ENCODE measurements around the gene THPO.
"Not testable (repeated sequence)": the region's sequence is repeated elsewhere in the genome, so short reads cannot be mapped to it uniquely, and the experiment has no call there.

The THPO gene

DNA sequence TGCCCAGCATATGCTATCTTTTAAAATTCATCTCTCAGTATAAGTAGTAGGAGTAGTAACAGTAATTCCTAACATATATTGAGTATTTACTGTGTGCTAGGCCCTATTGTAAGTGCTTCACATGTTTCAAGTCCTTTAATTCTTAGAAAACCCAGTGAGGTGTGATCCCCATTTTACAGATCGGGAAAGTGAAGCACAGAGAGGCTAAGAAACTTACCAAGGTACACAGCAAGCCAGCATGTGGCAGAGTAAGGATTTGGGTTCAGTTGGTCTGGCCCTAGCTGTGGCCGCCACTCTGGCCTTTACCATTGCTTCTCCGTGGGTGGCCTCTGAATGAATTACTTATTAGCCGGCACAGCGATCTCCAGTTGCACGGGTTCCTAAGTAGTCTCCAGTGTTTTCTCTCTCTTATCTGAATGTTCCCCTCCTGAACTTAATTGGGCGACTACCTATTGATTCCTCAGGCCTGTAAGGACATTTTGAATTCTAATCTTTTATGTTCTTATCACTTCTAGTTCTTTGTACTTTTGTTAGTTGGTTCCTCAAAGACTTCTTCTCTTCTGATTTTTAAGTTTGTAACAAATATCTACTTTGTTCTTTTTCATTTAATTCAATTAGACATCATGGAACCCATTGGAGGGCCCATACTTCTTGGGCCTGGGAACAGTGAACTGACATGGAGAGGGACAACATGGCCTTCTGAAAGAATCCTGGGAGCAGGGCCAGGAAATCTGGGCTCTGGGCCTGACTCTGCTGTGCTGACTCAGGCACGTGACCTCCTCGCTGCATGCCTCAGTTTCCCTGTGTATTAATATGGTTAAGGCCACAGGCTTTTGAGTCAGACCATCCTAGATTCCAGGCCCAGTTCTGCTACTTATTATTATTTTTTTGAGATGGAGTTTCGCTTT, 28.2 kb downstream of the THPO start:
- DNase-seq (ENCODE audit: low read depth) = no peak

- DNase-seq (ENCODE audit: low read depth) = no peak
Observed at GRCh38 chr3:184348057-184348382, 30.0 kb downstream of the THPO start.

DNA sequence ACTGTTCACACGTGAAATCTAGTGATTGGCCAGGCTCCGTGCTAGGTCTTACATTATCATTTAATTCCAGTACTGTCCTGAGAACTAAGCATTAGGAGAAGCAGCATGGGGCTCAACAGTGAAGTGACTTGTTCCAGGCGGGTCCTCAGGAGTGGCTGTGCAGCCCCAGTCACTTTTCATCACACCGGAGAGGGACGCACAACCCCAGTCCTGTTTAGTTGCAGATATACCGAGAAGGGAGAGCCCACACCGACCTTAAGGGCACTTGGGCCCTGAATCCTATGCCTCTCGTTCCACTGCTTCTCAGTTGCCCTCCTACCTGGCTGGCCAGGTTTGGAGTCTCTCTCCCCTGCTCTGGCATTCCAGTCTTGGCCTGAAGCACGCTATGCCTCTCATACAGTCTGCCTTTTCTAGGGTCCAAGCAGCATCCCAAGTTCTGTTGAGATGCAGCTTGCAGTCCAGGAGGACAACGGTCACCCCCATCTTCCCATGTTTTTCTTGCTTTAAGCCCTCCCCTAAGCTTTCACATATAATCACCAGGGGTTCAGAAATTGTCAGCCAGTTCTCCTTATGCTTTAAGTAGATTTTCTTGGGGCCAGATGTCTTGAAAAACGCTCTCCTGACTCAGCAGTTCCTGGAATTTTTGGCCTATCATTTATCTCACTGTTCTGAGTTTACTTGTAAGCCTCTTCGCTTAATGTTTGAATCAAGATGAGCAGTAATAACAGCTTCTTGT, 30.5 kb downstream of the THPO start:
- no peak for DNase-seq (ENCODE audit: low read depth)

DNA sequence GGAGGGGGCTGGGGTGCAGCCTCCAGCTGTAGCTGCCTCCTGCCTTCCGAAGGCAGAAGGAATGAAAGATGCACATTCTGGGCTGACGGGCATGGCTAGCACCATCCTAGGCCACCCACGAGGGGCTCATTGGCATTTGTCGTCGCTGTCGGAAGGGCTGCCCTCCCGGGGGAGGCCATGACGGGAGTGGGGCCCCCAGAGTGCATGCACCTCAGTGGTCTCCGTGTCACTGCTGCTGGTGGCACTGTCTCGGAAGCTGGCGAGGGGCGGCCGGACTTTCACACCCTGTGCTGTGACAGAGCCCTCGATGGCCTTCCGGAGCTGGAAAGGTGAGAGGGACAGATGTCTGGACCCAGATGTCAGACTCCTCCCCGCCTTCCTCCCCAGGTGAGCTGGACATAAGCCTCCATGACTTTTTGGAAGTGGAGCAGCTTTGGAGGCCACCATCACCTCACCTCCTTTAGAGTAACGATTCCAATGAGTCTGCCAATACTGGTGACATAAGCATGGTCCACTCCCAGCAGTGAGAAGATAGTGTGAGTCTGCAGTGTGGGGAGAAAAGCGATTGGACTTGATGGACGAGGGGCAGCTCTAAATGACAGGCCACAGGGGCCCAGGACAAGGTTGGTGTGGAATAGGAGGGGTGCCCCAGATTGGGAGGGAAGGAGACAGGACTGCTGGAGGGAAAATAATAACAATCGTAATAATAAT, 31.4 kb downstream of the THPO start:
- no peak for DNase-seq (ENCODE audit: low read depth)

DNA sequence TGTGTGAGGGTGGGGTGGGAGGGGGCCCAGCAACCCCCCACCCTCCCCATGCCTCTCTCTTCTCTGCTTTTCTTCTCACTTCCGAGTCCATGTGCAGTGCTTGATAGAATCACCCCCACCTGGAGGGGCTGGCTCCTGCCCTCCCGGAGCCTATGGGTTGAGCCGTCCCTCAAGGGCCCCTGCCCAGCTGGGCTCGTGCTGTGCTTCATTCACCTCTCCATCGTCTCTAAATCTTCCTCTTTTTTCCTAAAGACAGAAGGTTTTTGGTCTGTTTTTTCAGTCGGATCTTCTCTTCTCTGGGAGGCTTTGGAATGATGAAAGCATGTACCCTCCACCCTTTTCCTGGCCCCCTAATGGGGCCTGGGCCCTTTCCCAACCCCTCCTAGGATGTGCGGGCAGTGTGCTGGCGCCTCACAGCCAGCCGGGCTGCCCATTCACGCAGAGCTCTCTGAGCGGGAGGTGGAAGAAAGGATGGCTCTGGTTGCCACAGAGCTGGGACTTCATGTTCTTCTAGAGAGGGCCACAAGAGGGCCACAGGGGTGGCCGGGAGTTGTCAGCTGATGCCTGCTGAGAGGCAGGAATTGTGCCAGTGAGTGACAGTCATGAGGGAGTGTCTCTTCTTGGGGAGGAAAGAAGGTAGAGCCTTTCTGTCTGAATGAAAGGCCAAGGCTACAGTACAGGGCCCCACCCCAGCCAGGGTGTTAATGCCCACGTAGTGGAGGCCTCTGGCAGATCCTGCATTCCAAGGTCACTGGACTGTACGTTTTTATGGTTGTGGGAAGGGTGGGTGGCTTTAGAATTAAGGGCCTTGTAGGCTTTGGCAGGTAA, 32.5 kb downstream of the THPO start:
- no peak for DNase-seq (ENCODE audit: low read depth)

- DNase-seq (ENCODE audit: low read depth) = no peak
Observed at GRCh38 chr3:184344579-184345316, 33.3 kb downstream of the THPO start.

GRCh38 chr3:184343200-184343876, 34.7 kb downstream of the THPO start:
- DNase-seq (ENCODE audit: low read depth) = no peak

DNA sequence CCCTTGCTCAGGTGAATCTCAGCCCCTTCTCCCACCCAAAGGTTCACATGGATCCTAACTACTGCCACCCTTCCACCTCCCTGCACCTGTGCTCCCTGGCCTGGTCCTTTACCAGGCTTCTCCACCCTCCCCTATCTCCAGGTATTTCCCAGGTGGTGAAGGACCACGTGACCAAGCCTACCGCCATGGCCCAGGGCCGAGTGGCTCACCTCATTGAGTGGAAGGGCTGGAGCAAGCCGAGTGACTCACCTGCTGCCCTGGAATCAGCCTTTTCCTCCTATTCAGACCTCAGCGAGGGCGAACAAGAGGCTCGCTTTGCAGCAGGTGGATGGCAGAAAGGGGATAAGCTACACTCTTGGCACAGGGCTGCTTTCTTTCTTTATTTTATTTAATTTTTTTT, 36.1 kb downstream of the THPO start:
- DNase-seq (ENCODE audit: low read depth) = no peak

- not testable (repeated sequence) for DNase-seq (ENCODE audit: low read depth)
Observed at GRCh38 chr3:184339451-184340135, 38.4 kb downstream of the THPO start.

- DNase-seq (ENCODE audit: low read depth) = no peak
Observed at GRCh38 chr3:184339001-184339400, 39.0 kb downstream of the THPO start.

GRCh38 chr3:184338511-184338945, 39.5 kb downstream of the THPO start:
- DNase-seq (ENCODE audit: low read depth) = no peak

DNA sequence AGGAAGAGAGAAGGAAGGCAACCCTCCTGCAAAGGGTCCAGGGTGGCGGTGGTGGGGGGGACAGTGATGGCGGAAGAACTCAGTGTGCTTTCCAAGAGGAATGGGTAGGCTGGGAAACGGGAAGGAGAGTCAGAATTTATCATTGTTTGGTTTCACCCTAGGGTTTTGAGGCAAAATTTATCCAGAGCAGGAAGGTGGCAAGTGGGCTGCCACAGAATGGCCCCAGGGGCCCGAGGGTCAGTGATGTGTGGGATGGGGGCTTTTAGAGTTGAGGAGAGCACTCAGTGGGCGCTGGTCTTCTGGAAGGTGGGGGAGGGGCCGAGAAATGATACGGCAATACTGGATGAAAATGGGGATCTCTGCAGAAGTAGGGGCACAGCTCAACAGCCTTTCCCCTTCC, 40.0 kb downstream of the THPO start:
- DNase-seq (ENCODE audit: low read depth) = no peak

- DNase-seq (ENCODE audit: low read depth) = no peak
Observed at GRCh38 chr3:184337399-184337714, 40.6 kb downstream of the THPO start, which contains the start of gene FAM131A. FAM131A (plus strand) TSS chr3:184337600; CDS start chr3:184337631, 31 bp downstream.

GRCh38 chr3:184336547-184337398, 41.2 kb downstream of the THPO start:
- no peak for DNase-seq (ENCODE audit: low read depth)

DNA sequence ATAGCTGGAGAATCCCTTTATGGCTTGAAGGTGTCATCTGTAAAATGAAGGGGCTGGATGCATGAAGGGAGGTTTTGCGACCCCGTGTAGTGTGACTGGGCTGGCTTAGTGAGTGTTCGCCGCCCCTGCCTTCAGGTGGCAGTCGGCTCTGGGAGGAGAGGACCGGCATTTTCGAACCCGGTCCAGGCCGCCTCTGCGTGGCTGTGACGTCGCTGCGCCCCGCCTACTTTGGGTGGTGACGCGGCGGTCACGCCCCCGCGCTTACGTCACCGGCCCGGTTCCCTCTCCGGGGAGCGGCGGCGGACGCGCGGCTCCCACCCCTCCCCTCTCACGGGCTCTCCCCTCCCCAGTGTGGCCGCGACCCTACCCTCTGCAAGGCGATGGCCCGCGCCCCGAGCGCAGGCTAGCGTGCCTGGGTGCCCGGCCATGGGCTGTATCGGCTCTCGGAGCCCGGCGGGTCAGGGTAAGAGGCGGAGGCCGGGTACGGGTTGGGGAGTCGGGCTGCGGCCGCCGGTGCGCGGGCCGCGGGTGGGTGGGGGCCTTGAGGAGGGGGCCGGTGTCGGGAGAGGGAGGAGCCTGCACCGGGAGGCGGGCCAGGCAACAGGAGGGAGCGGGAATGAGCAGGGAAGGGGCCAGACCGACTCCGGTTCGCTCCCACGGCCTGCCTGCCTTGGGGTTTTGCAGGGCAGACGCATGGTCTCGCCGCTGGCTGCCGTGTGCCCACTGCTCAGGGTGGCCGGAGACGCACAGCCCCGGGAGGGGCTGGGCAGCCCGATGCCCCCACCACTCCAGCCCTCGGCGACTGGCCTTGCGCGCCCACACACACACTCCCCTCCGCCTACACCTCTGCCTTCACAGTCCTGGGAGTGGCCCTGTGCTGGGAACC, 42.1 kb downstream of the THPO start:
- DNase-seq (ENCODE audit: low read depth) = no peak

DNA sequence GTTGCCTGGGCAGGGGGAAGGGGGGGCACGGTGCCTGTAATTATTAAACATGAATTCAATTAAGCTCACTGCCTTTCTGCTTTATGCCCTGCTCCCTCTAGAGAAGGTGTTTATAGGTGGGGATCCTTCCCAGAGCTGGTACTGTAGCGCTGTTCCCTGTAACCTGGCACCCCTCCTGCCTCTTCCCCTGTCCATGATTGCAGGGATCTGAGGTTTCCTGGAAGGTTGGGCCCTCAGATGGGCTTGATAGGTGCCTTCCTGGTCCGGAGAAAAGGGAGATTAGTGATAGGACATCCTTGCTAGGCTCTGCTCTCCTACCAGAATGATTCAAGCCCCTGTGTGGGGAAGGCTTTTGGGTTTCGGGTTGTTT, 42.7 kb downstream of the THPO start:
- no peak for DNase-seq (ENCODE audit: low read depth)

GRCh38 chr3:184334470-184335158, 43.4 kb downstream of the THPO start:
- DNase-seq (ENCODE audit: low read depth) = no peak
